OCI-LY1 (cell line): ENCODE results near the gene ADGRL4.

ENCODE experiments used
- EZH2 ChIP-seq: fragments of 200-600 bp; sonication (generic), shearing (Covaris generic); IDR thresholded peaks from 2 replicates; pipeline ENCODE4 v1.8.0; 2017; ENCODE audit warnings: borderline replicate concordance, mixed run types, mild to moderate bottlenecking, antibody characterized with exemption, low read length, moderate library complexity, mixed read lengths
- TF ChIP-seq, protein P1 (sequence below): fragments of 200-600 bp; sonication (generic), shearing (Covaris generic); IDR thresholded peaks from 2 replicates; pipeline ENCODE4 v1.5.1; 2017; ENCODE audit warnings: mild to moderate bottlenecking, antibody characterized with exemption, low read length, moderate library complexity, mixed read lengths

DNA sequence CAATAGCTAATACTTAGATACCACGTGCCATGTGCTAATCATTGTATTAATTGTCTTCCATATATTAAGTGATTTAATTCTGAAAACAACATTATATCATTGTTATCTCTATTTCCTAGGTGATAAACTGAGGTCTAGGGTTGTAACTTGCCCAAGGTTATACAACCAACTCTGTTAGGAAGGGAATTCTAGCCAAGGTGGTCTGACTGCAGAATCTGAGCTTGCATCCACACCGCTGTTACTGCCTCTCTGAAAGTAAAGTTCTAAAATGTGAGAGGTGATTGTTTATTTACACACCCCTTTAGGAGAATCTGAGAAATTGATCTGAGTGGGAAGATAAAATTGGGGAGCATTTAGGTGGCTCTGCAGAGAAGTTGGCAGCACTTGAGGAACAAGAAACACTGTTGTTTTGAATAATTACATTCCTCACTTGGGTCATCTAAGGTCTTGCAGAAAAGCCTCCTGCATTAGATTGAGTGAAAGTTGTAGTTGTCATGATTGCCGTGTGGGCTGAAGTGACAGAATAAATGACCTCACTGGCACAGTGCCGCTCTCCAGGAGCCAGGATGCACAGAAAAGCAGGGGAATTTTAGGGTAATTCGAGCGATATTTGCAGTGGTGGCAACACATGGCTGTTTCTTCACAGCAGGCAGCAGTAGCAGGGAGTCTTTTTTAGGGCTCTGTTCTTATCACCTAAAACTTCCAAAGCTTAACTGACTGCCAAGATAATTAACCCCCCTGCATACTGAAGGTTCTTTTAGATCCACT lies 121.7 kb downstream of the ADGRL4 start:
- TF ChIP-seq, protein P1, sequence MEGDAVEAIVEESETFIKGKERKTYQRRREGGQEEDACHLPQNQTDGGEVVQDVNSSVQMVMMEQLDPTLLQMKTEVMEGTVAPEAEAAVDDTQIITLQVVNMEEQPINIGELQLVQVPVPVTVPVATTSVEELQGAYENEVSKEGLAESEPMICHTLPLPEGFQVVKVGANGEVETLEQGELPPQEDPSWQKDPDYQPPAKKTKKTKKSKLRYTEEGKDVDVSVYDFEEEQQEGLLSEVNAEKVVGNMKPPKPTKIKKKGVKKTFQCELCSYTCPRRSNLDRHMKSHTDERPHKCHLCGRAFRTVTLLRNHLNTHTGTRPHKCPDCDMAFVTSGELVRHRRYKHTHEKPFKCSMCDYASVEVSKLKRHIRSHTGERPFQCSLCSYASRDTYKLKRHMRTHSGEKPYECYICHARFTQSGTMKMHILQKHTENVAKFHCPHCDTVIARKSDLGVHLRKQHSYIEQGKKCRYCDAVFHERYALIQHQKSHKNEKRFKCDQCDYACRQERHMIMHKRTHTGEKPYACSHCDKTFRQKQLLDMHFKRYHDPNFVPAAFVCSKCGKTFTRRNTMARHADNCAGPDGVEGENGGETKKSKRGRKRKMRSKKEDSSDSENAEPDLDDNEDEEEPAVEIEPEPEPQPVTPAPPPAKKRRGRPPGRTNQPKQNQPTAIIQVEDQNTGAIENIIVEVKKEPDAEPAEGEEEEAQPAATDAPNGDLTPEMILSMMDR = no peak
- TF ChIP-seq EZH2 = no peak
